Measurements from ENCODE around the gene EVI5. TPM values are rescaled to one million over a fixed set of nuclear protein-coding genes. Genes with fewer than 3 reads are reported as not detected.

EVI5 gene
- total RNA-seq, 1 experiment from 2014 or later, result 31.2 TPM

- Histone ChIP-seq H3K4me3 (ENCODE audit: low read depth, low read length) (no peak overlapping the region), H3K4me1 (no peaks in the 10 kb centered on the region), H3K9me3 (no peaks in the 10 kb centered on the region), H3K27me3 (replicated peaks; ENCODE audit: control insufficient read depth, insufficient read depth, low read length) (no peaks in the 10 kb centered on the region), H3K36me3 (ENCODE audit: control insufficient read depth, insufficient read depth, low read length) (no peaks in the 10 kb centered on the region)
- H3K36me3 Mint-ChIP-seq (ENCODE audit: insufficient read depth, unreplicated experiment), result no peaks in the 10 kb centered on the region
- TF ChIP-seq CTCF (IDR thresholded peaks at IDR 0.05; ENCODE audit: insufficient read depth in 1 of 2, low read depth in 1 of 2, low read length in 1 of 2, severe bottlenecking in 1 of 2, unreplicated experiment in 1 of 2), result no peak
- CTCF ChIA-PET, result no interaction called here
- no peaks in the 10 kb centered on the region for H3K9me3 Mint-ChIP-seq (ENCODE audit: unreplicated experiment)
- no peaks in the 10 kb centered on the region for H3K27me3 Mint-ChIP-seq (ENCODE audit: insufficient read depth, unreplicated experiment)
- POLR2A ChIA-PET, result no interaction called here
- no peak overlapping the region for H3K27ac Mint-ChIP-seq (ENCODE audit: unreplicated experiment)
- no TSS peak for BruUV-seq (replicated peaks)
- intact Hi-C loops (cut with micrococcal nuclease; ENCODE audit: unreplicated experiment), result no loop called here
- no peak overlapping the region for H3K4me3 Mint-ChIP-seq (ENCODE audit: unreplicated experiment)
- DNase-seq, result no peak
- peaks cover 6% of the 10 kb centered on the region for H3K4me1 Mint-ChIP-seq (ENCODE audit: low read depth, unreplicated experiment)
These were observed 233.0 kb downstream of the EVI5 start for GRCh38 chr1:92551916-92552315.

GRCh38 chr1:92544756-92545165 lies 240.1 kb downstream of the EVI5 start:
- no TSS peak for BruUV-seq (replicated peaks)
- Histone ChIP-seq H3K27me3 (replicated peaks; ENCODE audit: control insufficient read depth, insufficient read depth, low read length) (no peaks in the 10 kb centered on the region), H3K4me3 (ENCODE audit: low read depth, low read length) (no peak overlapping the region), H3K4me1 (no peaks in the 10 kb centered on the region), H3K36me3 (ENCODE audit: control insufficient read depth, insufficient read depth, low read length) (no peaks in the 10 kb centered on the region), H3K9me3 (no peaks in the 10 kb centered on the region)
- Mint-ChIP-seq H3K27me3 (ENCODE audit: insufficient read depth, unreplicated experiment) (no peaks in the 10 kb centered on the region), H3K4me1 (ENCODE audit: low read depth, unreplicated experiment) (peaks cover 6% of the 10 kb centered on the region), H3K9me3 (ENCODE audit: unreplicated experiment) (no peaks in the 10 kb centered on the region), H3K36me3 (ENCODE audit: insufficient read depth, unreplicated experiment) (peaks cover 4% of the 10 kb centered on the region), H3K27ac (ENCODE audit: unreplicated experiment) (no peak overlapping the region), H3K4me3 (ENCODE audit: unreplicated experiment) (no peak overlapping the region)
- DNase-seq, result no peak
- TF ChIP-seq CTCF (IDR thresholded peaks at IDR 0.05; ENCODE audit: insufficient read depth in 1 of 2, low read depth in 1 of 2, low read length in 1 of 2, severe bottlenecking in 1 of 2, unreplicated experiment in 1 of 2), result no peak
- intact Hi-C loops (cut with micrococcal nuclease; ENCODE audit: unreplicated experiment), result no loop called here
- ChIA-PET CTCF (no interaction called here), POLR2A (no interaction called here)

GRCh38 chr1:92543131-92544055 lies 241.5 kb downstream of the EVI5 start:
- intact Hi-C loops (cut with micrococcal nuclease; ENCODE audit: unreplicated experiment), result no loop called here
- H3K36me3 ChIP-seq (ENCODE audit: control insufficient read depth, insufficient read depth, low read length), result no peaks in the 10 kb centered on the region
- peaks cover 6% of the 10 kb centered on the region for H3K4me1 Mint-ChIP-seq (ENCODE audit: low read depth, unreplicated experiment)
- H3K4me1 ChIP-seq, result no peaks in the 10 kb centered on the region
- TF ChIP-seq CTCF (IDR thresholded peaks at IDR 0.05; ENCODE audit: insufficient read depth in 1 of 2, low read depth in 1 of 2, low read length in 1 of 2, severe bottlenecking in 1 of 2, unreplicated experiment in 1 of 2), result no peak
- ChIA-PET CTCF (no interaction called here), POLR2A (no interaction called here)
- DNase-seq, result no peak
- H3K4me3 ChIP-seq (ENCODE audit: low read depth, low read length), result no peak overlapping the region
- H3K36me3 Mint-ChIP-seq (ENCODE audit: insufficient read depth, unreplicated experiment), result peaks cover 8% of the 10 kb centered on the region
- no peaks in the 10 kb centered on the region for H3K27me3 ChIP-seq (replicated peaks; ENCODE audit: control insufficient read depth, insufficient read depth, low read length)
- H3K9me3 ChIP-seq, result no peaks in the 10 kb centered on the region
- H3K27ac Mint-ChIP-seq (ENCODE audit: unreplicated experiment), result no peak overlapping the region
- H3K9me3 Mint-ChIP-seq (ENCODE audit: unreplicated experiment), result no peaks in the 10 kb centered on the region
- no peaks in the 10 kb centered on the region for H3K27me3 Mint-ChIP-seq (ENCODE audit: insufficient read depth, unreplicated experiment)
- no TSS peak for BruUV-seq (replicated peaks)
- no peak overlapping the region for H3K4me3 Mint-ChIP-seq (ENCODE audit: unreplicated experiment)

All from Caco-2 (cell line).